CD4-positive, alpha-beta T cell treated with Interleukin-2 at 100 ng/mL for 4 hours (primary cell): ENCODE measurements around the gene LST1.
A peak's percentile ranks its signal among the peaks of the same experiment; 100 is the strongest.

ENCODE experiments used
- DNase-seq: peaks from one replicate; pipeline ENCODE4 v3.0.0-alpha.2; 2020; ENCODE audit warnings: low spot score

The LST1 gene

DNA sequence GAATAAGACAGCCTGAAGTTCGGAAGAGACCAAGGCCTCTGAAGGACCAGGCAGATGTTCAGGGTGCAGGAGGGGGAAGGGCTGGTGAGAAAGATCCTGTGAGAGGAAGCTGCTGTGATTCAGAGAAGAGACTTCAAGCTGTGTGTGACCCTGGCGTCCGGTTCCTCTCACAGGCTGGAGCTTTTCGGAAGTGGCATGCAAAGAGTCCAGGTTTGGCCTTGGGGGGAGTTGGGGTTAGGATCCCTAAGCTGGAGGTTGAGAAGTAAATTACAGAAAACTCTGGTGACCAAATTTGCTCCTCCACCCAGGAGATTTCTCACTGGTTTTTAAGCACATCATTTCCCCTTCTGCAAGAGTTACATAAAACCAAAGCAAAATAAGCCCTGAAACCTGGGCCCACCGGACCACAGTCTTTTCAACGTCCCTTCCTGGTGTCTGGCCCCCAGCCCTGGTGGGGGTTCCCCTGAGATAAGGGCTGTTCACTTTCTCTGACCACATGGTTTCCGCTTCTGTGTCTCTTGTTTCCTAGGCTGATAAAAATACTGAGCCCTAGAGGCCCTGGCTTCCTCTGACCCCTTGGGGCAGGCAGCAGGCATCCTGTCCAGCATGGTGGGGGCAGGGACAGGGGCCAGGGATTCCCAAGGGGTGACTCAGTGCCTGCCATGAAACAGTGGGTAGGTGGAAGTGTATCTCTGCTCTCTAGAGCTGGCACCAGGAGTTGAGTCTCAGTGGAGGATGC lies 25.9 kb upstream of the LST1 start:
- DNase-seq, result peak; percentile 63

DNA sequence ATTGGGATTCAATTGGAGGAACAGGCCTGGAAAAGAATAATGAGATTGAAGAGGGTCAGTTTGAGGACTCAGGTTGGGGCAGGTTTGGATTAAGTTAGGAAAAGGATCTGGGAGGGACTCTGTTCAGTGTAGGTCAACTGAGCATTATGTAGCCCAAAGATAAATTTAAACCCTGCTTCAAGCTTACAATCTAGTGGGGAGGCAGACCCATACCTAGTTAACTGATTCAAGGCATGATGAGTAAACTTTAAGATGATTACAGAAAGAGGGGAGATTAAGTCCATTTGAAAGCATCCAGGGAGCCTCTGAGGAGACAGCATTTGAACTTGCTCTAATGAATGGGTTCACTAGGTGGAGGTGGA lies 25.4 kb upstream of the LST1 start:
- no peak for DNase-seq

DNA sequence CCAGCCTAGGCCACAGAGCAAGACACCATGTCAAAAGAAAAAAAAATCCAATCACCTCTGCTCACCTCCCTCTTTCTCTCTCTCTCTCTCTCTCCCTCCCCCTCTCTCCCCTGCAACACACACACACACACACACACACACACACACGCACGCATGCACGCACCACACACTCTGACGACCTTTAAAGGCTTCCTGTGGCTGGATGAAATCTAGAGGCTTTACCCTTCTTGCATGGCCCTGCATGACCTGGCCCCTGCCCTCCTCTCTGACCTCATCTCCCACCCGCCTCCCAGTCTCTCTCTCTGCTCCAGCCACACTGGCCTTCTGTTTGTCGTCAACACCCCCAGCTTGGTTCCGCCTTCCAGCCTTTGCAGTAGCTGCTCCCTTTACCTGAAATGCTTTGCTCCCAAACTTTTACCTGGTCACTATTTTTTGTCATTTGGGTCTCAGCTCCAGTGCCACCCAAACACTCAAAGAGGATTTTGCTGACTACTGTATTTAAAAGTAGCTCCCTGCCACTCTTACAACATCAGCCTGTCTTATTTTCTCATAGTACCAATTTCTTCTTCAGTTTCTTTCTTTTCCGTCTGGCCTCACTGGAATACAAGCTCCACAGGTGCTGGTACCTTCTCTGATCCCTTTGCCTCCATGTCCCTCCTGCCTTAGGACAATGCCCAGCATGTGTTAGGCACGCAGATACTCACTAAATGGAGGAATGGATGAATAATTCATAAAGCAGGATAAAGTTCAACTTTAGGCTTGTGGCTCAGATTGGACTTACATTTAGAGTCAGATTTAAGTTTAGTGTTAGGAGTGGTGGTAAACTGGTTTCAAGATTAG lies 18.3 kb upstream of the LST1 start:
- peak; percentile 34 for DNase-seq

DNA sequence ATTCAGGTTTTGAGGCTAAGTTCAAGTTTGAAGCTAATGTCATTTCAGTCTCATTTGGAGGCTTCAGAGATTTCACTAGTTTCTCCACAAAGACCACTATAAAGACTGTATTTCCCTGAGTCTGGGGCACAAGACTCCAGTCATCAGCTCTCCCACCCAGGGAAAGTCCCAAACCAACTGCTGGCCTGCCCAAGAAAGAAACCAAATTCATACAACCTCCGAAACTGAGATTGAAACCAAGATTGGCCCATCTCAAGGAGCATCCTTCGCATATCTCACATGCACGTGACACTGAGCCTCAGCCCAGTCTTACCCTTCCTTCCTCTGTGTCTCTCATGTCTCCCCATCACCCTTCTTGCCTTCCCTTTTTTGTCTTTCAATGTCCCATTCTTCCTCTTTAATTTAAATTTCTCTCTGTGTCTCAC lies 17.5 kb upstream of the LST1 start:
- peak; percentile 83 for DNase-seq

DNA sequence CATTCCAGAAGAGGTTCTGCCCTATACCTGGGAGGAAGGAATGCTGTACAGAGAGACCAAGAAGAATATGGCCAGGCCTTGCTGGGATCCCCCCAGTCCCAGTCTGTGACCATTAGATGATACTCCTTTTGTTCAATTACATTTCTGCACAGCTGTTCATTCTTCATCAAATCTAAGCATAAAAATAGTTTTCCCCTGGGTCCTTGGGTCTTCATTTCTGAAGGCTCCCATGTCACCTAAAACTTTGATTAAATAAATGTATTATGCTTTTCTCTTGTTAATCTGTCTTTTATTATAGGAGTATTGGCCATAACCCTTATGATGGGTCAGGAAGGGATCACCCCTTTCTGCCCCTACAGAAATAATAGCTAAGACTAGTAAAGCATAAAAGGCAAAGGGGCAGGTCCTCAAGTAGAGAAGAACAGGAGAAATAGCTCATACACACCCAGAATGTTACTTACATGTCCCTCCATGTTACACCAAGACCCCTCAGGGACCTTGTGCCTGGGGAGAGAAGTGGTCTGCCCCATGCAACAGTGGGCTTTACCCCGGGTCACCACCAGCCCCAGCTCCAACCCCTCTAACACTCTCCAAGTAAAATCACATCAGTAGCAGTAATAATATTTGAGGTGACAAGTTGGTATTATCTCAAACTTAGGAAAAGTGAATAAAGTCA lies 16.1 kb upstream of the LST1 start:
- no peak for DNase-seq

DNA sequence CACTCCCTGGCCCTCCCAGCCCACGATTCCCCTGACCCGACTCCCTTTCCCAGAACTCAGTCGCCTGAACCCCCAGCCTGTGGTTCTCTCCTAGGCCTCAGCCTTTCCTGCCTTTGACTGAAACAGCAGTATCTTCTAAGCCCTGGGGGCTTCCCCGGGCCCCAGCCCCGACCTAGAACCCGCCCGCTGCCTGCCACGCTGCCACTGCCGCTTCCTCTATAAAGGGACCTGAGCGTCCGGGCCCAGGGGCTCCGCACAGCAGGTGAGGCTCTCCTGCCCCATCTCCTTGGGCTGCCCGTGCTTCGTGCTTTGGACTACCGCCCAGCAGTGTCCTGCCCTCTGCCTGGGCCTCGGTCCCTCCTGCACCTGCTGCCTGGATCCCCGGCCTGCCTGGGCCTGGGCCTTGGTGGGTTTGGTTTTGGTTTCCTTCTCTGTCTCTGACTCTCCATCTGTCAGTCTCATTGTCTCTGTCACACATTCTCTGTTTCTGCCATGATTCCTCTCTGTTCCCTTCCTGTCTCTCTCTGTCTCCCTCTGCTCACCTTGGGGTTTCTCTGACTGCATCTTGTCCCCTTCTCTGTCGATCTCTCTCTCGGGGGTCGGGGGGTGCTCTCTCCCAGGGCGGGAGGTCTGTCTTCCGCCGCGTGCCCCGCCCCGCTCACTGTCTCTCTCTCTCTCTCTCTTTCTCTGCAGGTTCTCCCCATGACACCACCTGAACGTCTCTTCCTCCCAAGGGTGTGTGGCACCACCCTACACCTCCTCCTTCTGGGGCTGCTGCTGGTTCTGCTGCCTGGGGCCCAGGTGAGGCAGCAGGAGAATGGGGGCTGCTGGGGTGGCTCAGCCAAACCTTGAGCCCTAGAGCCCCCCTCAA lies 13.8 kb upstream of the LST1 start, which contains the start of gene LTA:
TSS of gene LTA (plus strand) at position 249 of the 871 bp plus-strand sequence. CDS start at position 703, 454 bp downstream.
- peak; percentile 89 for DNase-seq

DNA sequence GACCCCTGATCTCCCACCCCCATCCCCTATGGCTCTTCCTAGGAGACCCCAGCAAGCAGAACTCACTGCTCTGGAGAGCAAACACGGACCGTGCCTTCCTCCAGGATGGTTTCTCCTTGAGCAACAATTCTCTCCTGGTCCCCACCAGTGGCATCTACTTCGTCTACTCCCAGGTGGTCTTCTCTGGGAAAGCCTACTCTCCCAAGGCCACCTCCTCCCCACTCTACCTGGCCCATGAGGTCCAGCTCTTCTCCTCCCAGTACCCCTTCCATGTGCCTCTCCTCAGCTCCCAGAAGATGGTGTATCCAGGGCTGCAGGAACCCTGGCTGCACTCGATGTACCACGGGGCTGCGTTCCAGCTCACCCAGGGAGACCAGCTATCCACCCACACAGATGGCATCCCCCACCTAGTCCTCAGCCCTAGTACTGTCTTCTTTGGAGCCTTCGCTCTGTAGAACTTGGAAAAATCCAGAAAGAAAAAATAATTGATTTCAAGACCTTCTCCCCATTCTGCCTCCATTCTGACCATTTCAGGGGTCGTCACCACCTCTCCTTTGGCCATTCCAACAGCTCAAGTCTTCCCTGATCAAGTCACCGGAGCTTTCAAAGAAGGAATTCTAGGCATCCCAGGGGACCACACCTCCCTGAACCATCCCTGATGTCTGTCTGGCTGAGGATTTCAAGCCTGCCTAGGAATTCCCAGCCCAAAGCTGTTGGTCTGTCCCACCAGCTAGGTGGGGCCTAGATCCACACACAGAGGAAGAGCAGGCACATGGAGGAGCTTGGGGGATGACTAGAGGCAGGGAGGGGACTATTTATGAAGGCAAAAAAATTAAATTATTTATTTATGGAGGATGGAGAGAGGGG lies 12.6 kb upstream of the LST1 start:
- DNase-seq, result no peak

DNA sequence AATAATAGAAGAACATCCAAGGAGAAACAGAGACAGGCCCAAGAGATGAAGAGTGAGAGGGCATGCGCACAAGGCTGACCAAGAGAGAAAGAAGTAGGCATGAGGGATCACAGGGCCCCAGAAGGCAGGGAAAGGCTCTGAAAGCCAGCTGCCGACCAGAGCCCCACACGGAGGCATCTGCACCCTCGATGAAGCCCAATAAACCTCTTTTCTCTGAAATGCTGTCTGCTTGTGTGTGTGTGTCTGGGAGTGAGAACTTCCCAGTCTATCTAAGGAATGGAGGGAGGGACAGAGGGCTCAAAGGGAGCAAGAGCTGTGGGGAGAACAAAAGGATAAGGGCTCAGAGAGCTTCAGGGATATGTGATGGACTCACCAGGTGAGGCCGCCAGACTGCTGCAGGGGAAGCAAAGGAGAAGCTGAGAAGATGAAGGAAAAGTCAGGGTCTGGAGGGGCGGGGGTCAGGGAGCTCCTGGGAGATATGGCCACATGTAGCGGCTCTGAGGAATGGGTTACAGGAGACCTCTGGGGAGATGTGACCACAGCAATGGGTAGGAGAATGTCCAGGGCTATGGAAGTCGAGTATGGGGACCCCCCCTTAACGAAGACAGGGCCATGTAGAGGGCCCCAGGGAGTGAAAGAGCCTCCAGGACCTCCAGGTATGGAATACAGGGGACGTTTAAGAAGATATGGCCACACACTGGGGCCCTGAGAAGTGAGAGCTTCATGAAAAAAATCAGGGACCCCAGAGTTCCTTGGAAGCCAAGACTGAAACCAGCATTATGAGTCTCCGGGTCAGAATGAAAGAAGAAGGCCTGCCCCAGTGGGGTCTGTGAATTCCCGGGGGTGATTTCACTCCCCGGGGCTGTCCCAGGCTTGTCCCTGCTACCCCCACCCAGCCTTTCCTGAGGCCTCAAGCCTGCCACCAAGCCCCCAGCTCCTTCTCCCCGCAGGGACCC lies 11.7 kb upstream of the LST1 start:
- no peak for DNase-seq

DNA sequence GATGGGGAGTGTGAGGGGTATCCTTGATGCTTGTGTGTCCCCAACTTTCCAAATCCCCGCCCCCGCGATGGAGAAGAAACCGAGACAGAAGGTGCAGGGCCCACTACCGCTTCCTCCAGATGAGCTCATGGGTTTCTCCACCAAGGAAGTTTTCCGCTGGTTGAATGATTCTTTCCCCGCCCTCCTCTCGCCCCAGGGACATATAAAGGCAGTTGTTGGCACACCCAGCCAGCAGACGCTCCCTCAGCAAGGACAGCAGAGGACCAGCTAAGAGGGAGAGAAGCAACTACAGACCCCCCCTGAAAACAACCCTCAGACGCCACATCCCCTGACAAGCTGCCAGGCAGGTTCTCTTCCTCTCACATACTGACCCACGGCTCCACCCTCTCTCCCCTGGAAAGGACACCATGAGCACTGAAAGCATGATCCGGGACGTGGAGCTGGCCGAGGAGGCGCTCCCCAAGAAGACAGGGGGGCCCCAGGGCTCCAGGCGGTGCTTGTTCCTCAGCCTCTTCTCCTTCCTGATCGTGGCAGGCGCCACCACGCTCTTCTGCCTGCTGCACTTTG lies 10.7 kb upstream of the LST1 start, which contains the start of gene TNF:
TSS of gene TNF (plus strand) at position 231 of the 567 bp plus-strand sequence. CDS start at position 408, 177 bp downstream.
- peak; percentile 91 for DNase-seq

DNA sequence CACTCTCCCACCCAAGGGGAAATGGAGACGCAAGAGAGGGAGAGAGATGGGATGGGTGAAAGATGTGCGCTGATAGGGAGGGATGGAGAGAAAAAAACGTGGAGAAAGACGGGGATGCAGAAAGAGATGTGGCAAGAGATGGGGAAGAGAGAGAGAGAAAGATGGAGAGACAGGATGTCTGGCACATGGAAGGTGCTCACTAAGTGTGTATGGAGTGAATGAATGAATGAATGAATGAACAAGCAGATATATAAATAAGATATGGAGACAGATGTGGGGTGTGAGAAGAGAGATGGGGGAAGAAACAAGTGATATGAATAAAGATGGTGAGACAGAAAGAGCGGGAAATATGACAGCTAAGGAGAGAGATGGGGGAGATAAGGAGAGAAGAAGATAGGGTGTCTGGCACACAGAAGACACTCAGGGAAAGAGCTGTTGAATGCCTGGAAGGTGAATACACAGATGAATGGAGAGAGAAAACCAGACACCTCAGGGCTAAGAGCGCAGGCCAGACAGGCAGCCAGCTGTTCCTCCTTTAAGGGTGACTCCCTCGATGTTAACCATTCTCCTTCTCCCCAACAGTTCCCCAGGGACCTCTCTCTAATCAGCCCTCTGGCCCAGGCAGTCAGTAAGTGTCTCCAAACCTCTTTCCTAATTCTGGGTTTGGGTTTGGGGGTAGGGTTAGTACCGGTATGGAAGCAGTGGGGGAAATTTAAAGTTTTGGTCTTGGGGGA lies 10.0 kb upstream of the LST1 start:
- DNase-seq, result no peak

DNA sequence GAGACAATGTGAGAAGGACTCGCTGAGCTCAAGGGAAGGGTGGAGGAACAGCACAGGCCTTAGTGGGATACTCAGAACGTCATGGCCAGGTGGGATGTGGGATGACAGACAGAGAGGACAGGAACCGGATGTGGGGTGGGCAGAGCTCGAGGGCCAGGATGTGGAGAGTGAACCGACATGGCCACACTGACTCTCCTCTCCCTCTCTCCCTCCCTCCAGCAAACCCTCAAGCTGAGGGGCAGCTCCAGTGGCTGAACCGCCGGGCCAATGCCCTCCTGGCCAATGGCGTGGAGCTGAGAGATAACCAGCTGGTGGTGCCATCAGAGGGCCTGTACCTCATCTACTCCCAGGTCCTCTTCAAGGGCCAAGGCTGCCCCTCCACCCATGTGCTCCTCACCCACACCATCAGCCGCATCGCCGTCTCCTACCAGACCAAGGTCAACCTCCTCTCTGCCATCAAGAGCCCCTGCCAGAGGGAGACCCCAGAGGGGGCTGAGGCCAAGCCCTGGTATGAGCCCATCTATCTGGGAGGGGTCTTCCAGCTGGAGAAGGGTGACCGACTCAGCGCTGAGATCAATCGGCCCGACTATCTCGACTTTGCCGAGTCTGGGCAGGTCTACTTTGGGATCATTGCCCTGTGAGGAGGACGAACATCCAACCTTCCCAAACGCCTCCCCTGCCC lies 9.0 kb upstream of the LST1 start:
- DNase-seq, result peak; percentile 43

DNA sequence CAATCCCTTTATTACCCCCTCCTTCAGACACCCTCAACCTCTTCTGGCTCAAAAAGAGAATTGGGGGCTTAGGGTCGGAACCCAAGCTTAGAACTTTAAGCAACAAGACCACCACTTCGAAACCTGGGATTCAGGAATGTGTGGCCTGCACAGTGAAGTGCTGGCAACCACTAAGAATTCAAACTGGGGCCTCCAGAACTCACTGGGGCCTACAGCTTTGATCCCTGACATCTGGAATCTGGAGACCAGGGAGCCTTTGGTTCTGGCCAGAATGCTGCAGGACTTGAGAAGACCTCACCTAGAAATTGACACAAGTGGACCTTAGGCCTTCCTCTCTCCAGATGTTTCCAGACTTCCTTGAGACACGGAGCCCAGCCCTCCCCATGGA lies 8.5 kb upstream of the LST1 start:
- no peak for DNase-seq

DNA sequence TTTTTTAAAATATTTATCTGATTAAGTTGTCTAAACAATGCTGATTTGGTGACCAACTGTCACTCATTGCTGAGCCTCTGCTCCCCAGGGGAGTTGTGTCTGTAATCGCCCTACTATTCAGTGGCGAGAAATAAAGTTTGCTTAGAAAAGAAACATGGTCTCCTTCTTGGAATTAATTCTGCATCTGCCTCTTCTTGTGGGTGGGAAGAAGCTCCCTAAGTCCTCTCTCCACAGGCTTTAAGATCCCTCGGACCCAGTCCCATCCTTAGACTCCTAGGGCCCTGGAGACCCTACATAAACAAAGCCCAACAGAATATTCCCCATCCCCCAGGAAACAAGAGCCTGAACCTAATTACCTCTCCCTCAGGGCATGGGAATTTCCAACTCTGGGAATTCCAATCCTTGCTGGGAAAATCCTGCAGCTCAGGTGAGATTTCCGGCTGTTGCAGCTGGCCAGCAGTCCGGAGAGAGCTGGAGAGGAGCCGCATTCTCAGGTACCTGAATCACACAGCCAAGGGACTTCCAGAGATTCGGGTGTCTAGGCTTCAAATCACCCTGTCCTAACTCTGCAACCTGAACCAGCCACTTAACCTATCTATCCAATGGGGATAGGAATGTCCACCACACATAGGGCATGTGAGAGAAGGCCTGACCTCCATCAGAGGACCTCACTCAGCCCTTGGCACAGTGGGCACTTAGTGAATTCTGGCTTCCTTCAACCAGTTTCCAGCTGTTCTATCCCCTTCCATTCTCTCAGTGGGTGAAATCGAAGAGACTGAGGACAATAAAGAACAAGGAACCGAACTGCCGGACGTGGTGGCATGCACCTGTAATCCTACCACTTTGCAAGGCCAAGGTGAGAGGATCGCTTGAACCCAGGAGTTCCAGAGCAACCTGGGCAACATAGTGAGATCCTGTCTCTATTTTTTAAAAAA lies 7.6 kb upstream of the LST1 start:
- no peak for DNase-seq

DNA sequence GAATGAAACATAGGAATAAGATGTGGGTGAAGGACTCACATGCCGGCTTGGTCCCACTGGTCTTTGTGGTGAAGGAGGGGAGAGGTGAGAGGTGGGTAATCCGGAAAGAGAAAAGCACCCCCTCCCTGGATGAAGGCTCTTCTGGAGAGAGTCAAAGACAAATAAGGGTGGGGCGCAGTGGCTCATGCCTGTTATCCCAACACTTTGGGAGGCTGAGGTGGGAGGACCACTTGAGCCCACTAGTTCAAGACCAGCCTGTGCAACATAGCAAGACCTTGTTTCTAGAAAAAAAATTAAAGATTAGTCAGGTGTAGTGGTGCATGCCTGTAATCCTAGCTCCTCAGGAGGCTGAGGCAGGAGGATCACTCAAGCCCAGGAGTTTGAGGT lies 7.0 kb upstream of the LST1 start:
- no peak for DNase-seq

DNA sequence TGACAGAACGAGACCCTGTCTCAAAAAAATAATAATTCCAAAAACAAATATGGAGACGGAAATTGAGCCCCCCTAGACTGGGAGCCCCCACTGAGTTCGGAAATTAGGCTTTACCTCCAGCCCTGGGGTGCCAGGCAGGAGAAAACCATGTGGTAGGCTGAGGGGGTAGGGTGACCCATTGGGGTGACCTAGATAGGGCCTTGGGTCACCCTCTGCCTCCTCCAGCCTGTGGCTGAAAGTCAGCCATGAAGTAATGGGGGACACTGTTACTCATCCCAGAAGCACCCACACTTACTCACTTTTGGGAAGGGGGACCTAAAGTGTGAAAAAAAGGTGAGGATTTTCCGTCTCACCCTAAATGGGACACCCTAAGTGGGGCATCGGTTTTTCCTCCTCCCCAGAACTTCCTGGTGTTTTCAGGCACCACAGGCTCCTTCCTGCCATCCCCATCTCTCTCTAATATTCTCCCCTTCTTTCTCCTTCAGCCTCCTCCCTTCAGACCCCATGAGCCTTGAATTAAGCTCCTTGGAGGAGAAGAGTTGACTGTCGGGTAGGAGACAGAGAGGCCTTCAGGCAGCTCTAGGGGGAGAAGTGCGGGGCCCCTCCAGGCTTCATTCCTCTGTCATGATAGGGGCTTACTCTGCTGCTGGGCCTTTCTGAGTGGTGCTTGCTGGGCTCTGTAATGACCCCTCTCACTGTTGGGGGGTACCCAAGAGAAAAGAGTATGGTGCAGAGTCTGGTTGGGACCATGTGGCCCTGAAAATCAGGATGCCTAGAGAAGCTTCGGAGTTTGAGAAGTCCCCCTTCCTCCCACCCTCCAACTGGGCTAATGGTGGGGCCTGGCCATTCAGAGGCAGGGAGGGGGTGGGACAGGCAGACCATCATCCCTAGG lies 6.3 kb upstream of the LST1 start:
- DNase-seq, result no peak

DNA sequence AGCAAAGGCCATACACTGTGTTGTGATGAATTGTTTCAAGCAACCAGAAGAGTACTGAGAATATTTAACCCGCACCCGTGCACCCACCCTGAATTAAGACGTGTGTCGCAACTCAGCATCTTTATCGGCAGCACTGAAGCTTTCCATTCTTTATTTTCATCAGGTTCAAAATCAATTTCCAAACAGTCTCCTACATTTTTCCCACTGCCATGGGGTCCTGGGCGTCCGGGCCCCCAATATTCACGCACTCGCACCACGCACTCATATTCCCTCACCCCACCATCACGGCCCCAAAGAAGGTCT lies 5.7 kb upstream of the LST1 start:
- DNase-seq, result no peak
